Ovary (tissue), 3 donors: ENCODE results near the gene AMOT.

ENCODE experiments used
- CTCF ChIP-seq, 3 donors: fragments of 450-650 bp in 2 of 3; fragments of 200-600 bp in 1 of 3; IDR thresholded peaks; one replicate each; pipeline versions ENCODE4 v1.5.1 to v1.8.0; 2016 to 2022; ENCODE audit warnings: antibody characterized with exemption in 3 of 3, mild to moderate bottlenecking in 1 of 3
- POLR2A ChIP-seq: fragments of 450-650 bp; IDR thresholded peaks from one replicate; pipeline ENCODE4 v1.6.1; 2017; ENCODE audit warnings: antibody characterized with exemption, mild to moderate bottlenecking, moderate library complexity
- donor health status: DM: no; HTN: no; CAD: no.

DNA sequence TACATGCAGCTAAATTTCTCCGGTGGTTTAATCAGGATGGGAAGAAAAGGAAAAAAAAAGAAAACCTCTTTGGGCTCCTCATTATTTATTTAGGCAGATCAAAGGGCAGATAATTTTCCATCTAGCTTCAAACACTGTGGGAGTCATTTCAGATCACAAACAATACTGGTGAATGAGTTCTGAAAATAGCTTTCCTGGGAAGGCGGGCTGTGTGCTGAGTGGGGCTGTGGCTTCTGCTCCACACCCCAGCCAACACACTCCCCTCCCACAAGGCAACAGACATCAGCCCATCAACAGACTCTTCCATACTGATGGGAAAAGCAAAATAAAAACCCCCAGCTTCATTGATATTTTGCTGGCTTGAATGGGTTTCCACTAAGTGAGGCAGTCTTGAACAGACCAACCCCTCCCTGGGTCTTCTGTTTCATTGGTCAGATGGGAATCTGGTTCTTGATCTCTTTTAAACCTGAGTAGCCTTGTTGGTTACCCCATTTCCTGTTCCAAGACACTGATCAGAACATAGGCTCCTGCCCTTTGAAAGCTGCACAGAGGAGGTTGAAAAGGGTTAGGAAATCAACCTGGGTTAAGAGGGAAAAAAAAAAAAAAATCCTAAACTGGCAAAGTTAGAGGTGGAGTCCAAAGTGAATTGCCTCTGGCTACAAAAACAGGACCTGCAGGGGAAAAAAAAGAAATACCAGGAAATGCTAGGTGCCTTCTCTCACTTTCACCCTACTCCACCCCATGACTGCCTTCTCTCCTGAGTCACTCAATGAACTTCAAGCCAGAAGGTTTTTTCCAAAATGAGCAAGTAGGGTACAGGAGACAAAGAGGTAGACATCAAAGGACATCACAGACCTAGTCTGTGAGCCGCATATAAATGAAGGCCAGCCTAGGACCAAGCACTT is 20.0 kb downstream of the AMOT start:
- TF ChIP-seq CTCF (IDR thresholded peaks at IDR 0.05): no peak
- TF ChIP-seq POLR2A: no peak
